ENCODE results near the gene C22orf42. TPM values are rescaled to one million over a fixed set of nuclear protein-coding genes. Genes with fewer than 3 reads are reported as not detected.

The C22orf42 gene
- not detected for total RNA-seq
- not detected for polyA plus RNA-seq

GRCh38 chr22:32158712-32159533 lies at the start of gene C22orf42:
TSS of gene C22orf42 (minus strand) at chr22:32159303. CDS start at chr22:32159215, 88 bp downstream.
- intact Hi-C loops (cut with DNase I) = no loop called here
- Histone ChIP-seq H3K27me3 (peaks cover 0 to 5% (median 0%) of the 10 kb centered on the region in 3 donors), H3K4me3 (no peak within 1 kb of the TSS), H3K36me3 (no peaks in the 10 kb centered on the region), H3K9me3 (no peaks in the 10 kb centered on the region), H3K4me1 (no peaks in the 10 kb centered on the region), H3K27ac (no peak within 1 kb of the TSS)
- WGBS, 2 donors = 82 to 89% methylated on average over 12 of the region's 12 CpGs
- TF ChIP-seq POLR2AphosphoS5 (IDR thresholded peaks at IDR 0.05) = no peak
- no peak for TF ChIP-seq CTCF (IDR thresholded peaks at IDR 0.05)
- TF ChIP-seq POLR2A (IDR thresholded peaks at IDR 0.05) = no peak
- TF ChIP-seq EP300 (IDR thresholded peaks at IDR 0.05) = no peak
- no peak for DNase-seq

- Histone ChIP-seq H3K4me3 (no peak overlapping the region), H3K27ac (no peak overlapping the region), H3K36me3 (no peaks in the 10 kb centered on the region), H3K4me1 (peaks cover 0 to 2% (median 0%) of the 10 kb centered on the region in 4 donors), H3K27me3 (peaks cover 3 to 23% (median 5%) of the 10 kb centered on the region in 3 donors), H3K9me3 (no peaks in the 10 kb centered on the region)
- 94% methylated on average over 3 of the region's 3 CpGs for WGBS, 2 donors
- DNase-seq = no peak
- intact Hi-C loops (cut with DNase I) = no loop called here
- TF ChIP-seq POLR2A (IDR thresholded peaks at IDR 0.05) = no peak
- no peak for TF ChIP-seq POLR2AphosphoS5 (IDR thresholded peaks at IDR 0.05)
- no peak for TF ChIP-seq EP300 (IDR thresholded peaks at IDR 0.05)
- TF ChIP-seq CTCF (IDR thresholded peaks at IDR 0.05) = no peak
Measured at GRCh38 chr22:32208681-32209080, 49.6 kb upstream of the C22orf42 start.

GRCh38 chr22:32207971-32208480 lies 48.9 kb upstream of the C22orf42 start:
- DNase-seq = no peak
- Histone ChIP-seq H3K9me3 (no peaks in the 10 kb centered on the region), H3K4me3 (no peak overlapping the region), H3K27ac (no peak overlapping the region), H3K36me3 (no peaks in the 10 kb centered on the region), H3K27me3 (peaks cover 10 to 30% (median 12%) of the 10 kb centered on the region in 3 donors), H3K4me1 (peaks cover 0 to 8% (median 1%) of the 10 kb centered on the region in 4 donors)
- intact Hi-C loops (cut with DNase I) = no loop called here
- TF ChIP-seq EP300 (IDR thresholded peaks at IDR 0.05) (no peak), POLR2A (IDR thresholded peaks at IDR 0.05) (no peak), CTCF (IDR thresholded peaks at IDR 0.05) (no peak), POLR2AphosphoS5 (IDR thresholded peaks at IDR 0.05) (no peak)
- 82 to 92% methylated on average over 4 of the region's 4 CpGs for WGBS, 2 donors

- no peak for TF ChIP-seq EP300 (IDR thresholded peaks at IDR 0.05)
- peak in 2 of 4 experiments; percentile 16 to 31 for TF ChIP-seq CTCF (IDR thresholded peaks at IDR 0.05)
- Histone ChIP-seq H3K4me3 (no peak overlapping the region), H3K9me3 (no peaks in the 10 kb centered on the region), H3K27ac (no peak overlapping the region), H3K36me3 (no peaks in the 10 kb centered on the region), H3K27me3 (peaks cover 12 to 39% (median 14%) of the 10 kb centered on the region in 3 donors), H3K4me1 (peaks cover 0 to 16% (median 7%) of the 10 kb centered on the region in 4 donors)
- no peak for DNase-seq
- intact Hi-C loops (cut with DNase I) = no loop called here
- WGBS, 2 donors = 56 to 68% methylated on average over 22 of the region's 22 CpGs
Measured at GRCh38 chr22:32206774-32207758, 48.0 kb upstream of the C22orf42 start.

Measured in sigmoid colon (tissue), 7 donors.